NT2/D1 (cell line): ENCODE data around the gene PTPRN2.

Experiments
- DNase-seq: peaks from one replicate; pipeline ENCODE4 v3.0.0-alpha.2; 2011; ENCODE audit warnings: low read depth, low spot score
- H3K27me3 ChIP-seq: 2 replicates; pipeline ENCODE4 v1.6.0; 2011; ENCODE audit warnings: mild to moderate bottlenecking; ENCODE audit not compliant: insufficient read length, insufficient read depth
- H3K36me3 ChIP-seq: 2 replicates; pipeline ENCODE4 v1.6.1; 2011; ENCODE audit warnings: mild to moderate bottlenecking, low read length, mixed read lengths; ENCODE audit not compliant: insufficient read depth, insufficient read length
- H3K4me1 ChIP-seq: 2 replicates; pipeline ENCODE4 v1.5.1; 2011; ENCODE audit not compliant: insufficient read depth, insufficient read length
- H3K4me3 ChIP-seq: 2 replicates; pipeline ENCODE4 v1.5.1; 2011; ENCODE audit warnings: low read depth; ENCODE audit not compliant: insufficient read length
- H3K9ac ChIP-seq: 2 replicates; pipeline ENCODE4 v1.6.0; 2011; ENCODE audit warnings: low read depth; ENCODE audit not compliant: insufficient read length
- H3K9me3 ChIP-seq: 2 replicates; pipeline ENCODE4 v1.5.1; 2011; ENCODE audit warnings: mild to moderate bottlenecking, low read length; ENCODE audit not compliant: insufficient read depth
- SUZ12 ChIP-seq: IDR thresholded peaks from 2 replicates; pipeline ENCODE4 v1.6.1; 2011; ENCODE audit not compliant: insufficient read length, insufficient read depth; ENCODE audit errors: extremely low read depth
- YY1 ChIP-seq: IDR thresholded peaks from 2 replicates; pipeline ENCODE4 v1.6.1; 2011; ENCODE audit not compliant: insufficient read length, insufficient read depth
- ZNF274 ChIP-seq: IDR thresholded peaks from 2 replicates; pipeline ENCODE4 v1.6.1; 2011; ENCODE audit warnings: mild to moderate bottlenecking, low read depth, low read length

PTPRN2 gene

GRCh38 chr7:158108646-158109293 is 478.9 kb downstream of the PTPRN2 start:
- Histone ChIP-seq H3K4me1 (no peaks in the 10 kb centered on the region), H3K9me3 (no peaks in the 10 kb centered on the region; the same call in 1 of the 2 replicates), H3K4me3 (no peak overlapping the region), H3K36me3 (no peaks in the 10 kb centered on the region), H3K27me3 (no peaks in the 10 kb centered on the region), H3K9ac (no peak overlapping the region)
- DNase-seq: no peak
- no peak for TF ChIP-seq SUZ12
- no peak for TF ChIP-seq ZNF274
- no peak for TF ChIP-seq YY1

- Histone ChIP-seq H3K9me3 (no peaks in the 10 kb centered on the region; the same call in 1 of the 2 replicates), H3K27me3 (no peaks in the 10 kb centered on the region), H3K36me3 (no peaks in the 10 kb centered on the region), H3K9ac (no peak overlapping the region), H3K4me3 (no peak overlapping the region), H3K4me1 (no peaks in the 10 kb centered on the region)
- TF ChIP-seq YY1 (no peak), ZNF274 (no peak), SUZ12 (no peak)
- no peak for DNase-seq
These were observed 479.8 kb downstream of the PTPRN2 start for GRCh38 chr7:158107806-158108205.

- no peaks in the 10 kb centered on the region for H3K4me1 ChIP-seq
- H3K36me3 ChIP-seq: no peaks in the 10 kb centered on the region
- no peak overlapping the region for H3K9ac ChIP-seq
- no peaks in the 10 kb centered on the region for H3K27me3 ChIP-seq
- no peak for DNase-seq
- TF ChIP-seq SUZ12 (no peak), ZNF274 (no peak), YY1 (no peak)
- no peak overlapping the region for H3K4me3 ChIP-seq
- no peaks in the 10 kb centered on the region; the same call in 1 of the 2 replicates for H3K9me3 ChIP-seq
These were observed 481.4 kb downstream of the PTPRN2 start for GRCh38 chr7:158106272-158106671.

- Histone ChIP-seq H3K9me3 (no peaks in the 10 kb centered on the region), H3K4me1 (no peaks in the 10 kb centered on the region), H3K4me3 (no peak overlapping the region), H3K9ac (no peak overlapping the region), H3K36me3 (no peaks in the 10 kb centered on the region), H3K27me3 (no peaks in the 10 kb centered on the region)
- TF ChIP-seq YY1 (no peak), SUZ12 (no peak), ZNF274 (no peak)
- no peak for DNase-seq
These were observed 484.2 kb downstream of the PTPRN2 start for GRCh38 chr7:158103378-158103777.

- Histone ChIP-seq H3K9ac (no peak overlapping the region), H3K4me1 (no peaks in the 10 kb centered on the region), H3K4me3 (no peak overlapping the region), H3K9me3 (no peaks in the 10 kb centered on the region), H3K36me3 (no peaks in the 10 kb centered on the region), H3K27me3 (no peaks in the 10 kb centered on the region)
- no peak for TF ChIP-seq YY1
- no peak for TF ChIP-seq SUZ12
- no peak for TF ChIP-seq ZNF274
- no peak for DNase-seq
These were observed 484.7 kb downstream of the PTPRN2 start for GRCh38 chr7:158102897-158103296.

GRCh38 chr7:158101821-158102450 is 485.7 kb downstream of the PTPRN2 start:
- no peak for DNase-seq
- Histone ChIP-seq H3K9ac (no peak overlapping the region), H3K36me3 (no peaks in the 10 kb centered on the region), H3K9me3 (no peaks in the 10 kb centered on the region), H3K4me3 (no peak overlapping the region), H3K4me1 (no peaks in the 10 kb centered on the region), H3K27me3 (no peaks in the 10 kb centered on the region)
- TF ChIP-seq YY1 (no peak), SUZ12 (no peak), ZNF274 (no peak)

- Histone ChIP-seq H3K36me3 (no peaks in the 10 kb centered on the region), H3K4me3 (no peak overlapping the region), H3K9ac (no peak overlapping the region), H3K9me3 (no peaks in the 10 kb centered on the region), H3K4me1 (no peaks in the 10 kb centered on the region), H3K27me3 (no peaks in the 10 kb centered on the region)
- DNase-seq: no peak
- no peak for TF ChIP-seq ZNF274
- TF ChIP-seq SUZ12: no peak
- no peak for TF ChIP-seq YY1
These were observed 489.2 kb downstream of the PTPRN2 start for GRCh38 chr7:158098125-158099030.
